ENCODE results near the gene PIBF1.

PIBF1 gene

DNA sequence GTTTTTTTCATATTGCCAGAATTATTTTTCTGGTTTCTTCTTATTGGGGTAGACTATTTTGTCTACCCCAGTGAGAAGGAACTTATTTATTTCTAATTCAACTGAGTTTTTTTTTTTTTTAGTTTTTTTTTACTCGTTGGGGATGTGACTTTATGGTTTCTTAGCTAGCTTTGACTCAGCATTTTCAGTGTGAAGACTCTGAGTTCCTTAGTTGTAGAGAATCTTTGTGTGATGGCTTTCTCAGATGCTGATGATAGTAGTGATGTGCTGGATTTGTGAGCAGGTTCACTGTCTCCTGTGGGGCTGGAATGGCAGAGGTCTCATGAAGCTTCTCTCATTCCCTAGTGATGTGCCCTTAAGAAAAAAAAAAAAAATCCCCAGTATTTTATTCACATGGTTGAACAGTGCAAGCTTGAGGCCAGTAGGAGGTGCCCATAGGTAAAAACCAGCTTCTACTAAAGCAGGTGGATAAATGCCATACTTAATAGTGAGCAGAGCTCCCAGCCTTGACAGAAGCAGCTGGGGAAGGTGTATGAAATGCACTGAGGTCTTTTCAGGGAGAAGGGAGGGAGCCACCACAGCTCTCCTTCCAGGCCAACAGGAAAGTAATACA is 170.7 kb downstream of the PIBF1 start:
- TF ChIP-seq, protein P1, sequence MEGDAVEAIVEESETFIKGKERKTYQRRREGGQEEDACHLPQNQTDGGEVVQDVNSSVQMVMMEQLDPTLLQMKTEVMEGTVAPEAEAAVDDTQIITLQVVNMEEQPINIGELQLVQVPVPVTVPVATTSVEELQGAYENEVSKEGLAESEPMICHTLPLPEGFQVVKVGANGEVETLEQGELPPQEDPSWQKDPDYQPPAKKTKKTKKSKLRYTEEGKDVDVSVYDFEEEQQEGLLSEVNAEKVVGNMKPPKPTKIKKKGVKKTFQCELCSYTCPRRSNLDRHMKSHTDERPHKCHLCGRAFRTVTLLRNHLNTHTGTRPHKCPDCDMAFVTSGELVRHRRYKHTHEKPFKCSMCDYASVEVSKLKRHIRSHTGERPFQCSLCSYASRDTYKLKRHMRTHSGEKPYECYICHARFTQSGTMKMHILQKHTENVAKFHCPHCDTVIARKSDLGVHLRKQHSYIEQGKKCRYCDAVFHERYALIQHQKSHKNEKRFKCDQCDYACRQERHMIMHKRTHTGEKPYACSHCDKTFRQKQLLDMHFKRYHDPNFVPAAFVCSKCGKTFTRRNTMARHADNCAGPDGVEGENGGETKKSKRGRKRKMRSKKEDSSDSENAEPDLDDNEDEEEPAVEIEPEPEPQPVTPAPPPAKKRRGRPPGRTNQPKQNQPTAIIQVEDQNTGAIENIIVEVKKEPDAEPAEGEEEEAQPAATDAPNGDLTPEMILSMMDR (IDR thresholded peaks at IDR 0.05; ENCODE audit: low read length, missing control alignments) = no peak
- H3K4me3 ChIP-seq (replicated peaks; ENCODE audit: low read depth, low read length) = no peak overlapping the region
- no peak for DNase-seq (ENCODE audit: low read depth)

DNA sequence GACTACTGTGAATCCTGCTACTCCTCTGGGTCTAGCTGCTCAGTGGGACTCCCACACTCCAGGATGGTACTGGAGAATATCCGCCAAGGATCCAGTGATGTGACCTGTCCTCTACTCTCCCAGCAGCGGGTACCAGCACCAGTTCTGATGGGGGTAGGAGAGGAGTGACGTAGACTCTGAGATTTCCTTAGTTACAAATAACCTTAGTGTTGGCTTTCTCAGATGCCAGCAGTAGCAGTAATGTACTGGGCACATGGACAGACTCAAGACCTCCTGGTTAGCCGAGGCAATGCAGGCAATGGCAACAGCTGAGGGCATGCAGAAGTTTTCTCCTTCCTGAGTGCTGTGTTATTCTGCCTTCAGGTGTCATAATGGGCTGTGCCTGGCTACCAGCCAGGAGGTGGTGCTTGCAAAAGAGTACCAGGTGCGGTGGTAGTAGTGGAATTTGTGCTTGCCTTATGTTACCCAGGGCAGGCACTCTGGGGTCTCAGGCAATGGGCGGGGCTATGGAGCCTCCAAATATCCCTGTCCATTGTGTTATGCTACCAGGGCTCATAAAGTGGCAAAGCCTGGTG is 171.5 kb downstream of the PIBF1 start:
- H3K4me3 ChIP-seq (replicated peaks; ENCODE audit: low read depth, low read length) = no peak overlapping the region
- no peak for DNase-seq (ENCODE audit: low read depth)
- TF ChIP-seq, protein P1 (IDR thresholded peaks at IDR 0.05; ENCODE audit: low read length, missing control alignments) = no peak

DNA sequence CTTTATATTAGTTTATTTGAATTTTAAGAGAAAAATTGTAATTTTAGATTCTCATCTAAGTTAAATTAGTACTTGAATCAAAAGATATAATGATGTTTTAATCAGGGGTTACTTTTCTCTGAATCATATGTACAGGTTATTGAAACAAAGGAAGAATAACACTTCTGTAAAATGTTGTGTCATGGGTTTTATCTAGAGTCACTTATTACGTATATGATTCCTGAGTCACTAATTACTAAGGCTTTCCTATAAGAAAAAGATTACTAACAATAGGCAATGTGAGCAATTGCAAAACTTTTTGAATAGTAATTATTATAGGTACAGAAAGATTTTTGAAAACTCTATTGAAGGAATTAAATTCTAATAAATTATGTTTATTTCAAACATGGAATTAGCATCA is 177.7 kb downstream of the PIBF1 start:
- peak; percentile 65 for DNase-seq (ENCODE audit: low read depth)
- H3K4me3 ChIP-seq (replicated peaks; ENCODE audit: low read depth, low read length) = no peak overlapping the region
- TF ChIP-seq, protein P1 (IDR thresholded peaks at IDR 0.05; ENCODE audit: low read length, missing control alignments) = no peak

DNA sequence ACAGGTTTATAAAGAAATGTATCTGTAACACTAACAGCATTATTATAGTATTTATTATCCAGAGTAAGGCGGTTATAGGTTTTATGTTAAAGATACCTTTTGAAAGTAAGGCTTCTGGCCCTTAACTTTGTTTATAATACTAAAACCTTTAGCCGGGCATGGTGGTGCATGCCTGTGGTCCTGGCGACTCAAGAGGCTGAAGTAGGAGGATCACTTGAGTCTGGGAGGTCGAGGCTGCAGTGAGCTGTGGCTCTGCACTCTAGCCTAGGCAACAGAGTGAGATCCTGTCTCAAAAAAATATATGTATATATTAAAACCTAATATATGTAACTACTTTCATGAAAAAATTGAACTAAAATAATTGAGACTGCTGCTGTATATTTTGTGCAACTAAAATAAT is 178.2 kb downstream of the PIBF1 start:
- H3K4me3 ChIP-seq (replicated peaks; ENCODE audit: low read depth, low read length) = no peak overlapping the region
- TF ChIP-seq, protein P1 (IDR thresholded peaks at IDR 0.05; ENCODE audit: low read length, missing control alignments) = no peak
- no peak for DNase-seq (ENCODE audit: low read depth)

DNA sequence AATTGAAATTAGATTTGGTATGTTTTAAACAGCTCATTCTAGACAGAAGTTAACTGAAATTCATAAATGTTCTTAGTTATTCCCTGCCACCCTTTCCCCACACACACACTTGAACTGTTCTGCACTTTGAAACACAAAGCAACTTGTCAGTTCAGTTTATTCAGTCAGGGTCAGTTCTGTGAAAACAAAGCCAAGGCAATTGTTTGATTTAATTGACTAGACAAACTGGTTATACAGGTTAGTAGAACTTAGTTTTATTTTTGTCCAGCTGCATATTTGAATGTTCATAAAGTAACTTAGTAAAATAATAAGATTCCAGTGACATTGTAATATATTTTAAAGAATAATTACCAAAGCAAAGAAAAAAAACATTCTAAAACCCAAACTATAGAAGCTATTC is 178.6 kb downstream of the PIBF1 start:
- no peak overlapping the region for H3K4me3 ChIP-seq (replicated peaks; ENCODE audit: low read depth, low read length)
- DNase-seq (ENCODE audit: low read depth) = no peak
- TF ChIP-seq, protein P1 (IDR thresholded peaks at IDR 0.05; ENCODE audit: low read length, missing control alignments) = no peak

DNA sequence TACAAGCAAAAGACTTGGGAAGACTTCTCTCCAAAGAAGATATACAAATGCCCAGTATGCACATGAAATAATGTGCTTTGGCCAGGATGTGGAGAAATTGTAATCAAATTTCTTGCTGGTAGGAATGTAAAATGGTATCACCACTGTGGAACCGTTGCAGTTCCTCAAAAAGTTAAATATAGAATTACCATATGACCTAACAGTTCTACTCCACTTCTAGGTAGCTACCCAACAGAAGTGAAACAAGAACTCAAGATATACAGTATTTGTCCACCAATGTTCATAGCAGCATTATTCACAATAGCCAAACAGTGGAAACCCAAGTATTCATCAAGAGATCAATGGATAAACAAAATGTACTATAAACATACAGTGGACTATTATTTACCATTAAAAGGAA is 181.8 kb downstream of the PIBF1 start:
- no peak for DNase-seq (ENCODE audit: low read depth)
- TF ChIP-seq, protein P1 (IDR thresholded peaks at IDR 0.05; ENCODE audit: low read length, missing control alignments) = no peak
- no peak overlapping the region for H3K4me3 ChIP-seq (replicated peaks; ENCODE audit: low read depth, low read length)

Measured in fibroblast of pulmonary artery (primary cell).